Spleen (tissue), 7 donors: Measurements from ENCODE around the gene HRH2.

ENCODE experiments used
- POLR2A ChIP-seq, 3 donors: fragments of 450-650 bp; IDR thresholded peaks; one replicate each; pipeline ENCODE4 v1.5.1; 2017; ENCODE audit warnings: antibody characterized with exemption in 3 of 3, mild to moderate bottlenecking in 1 of 3
- TF ChIP-seq, protein P1 (sequence below), 11 experiments: fragments of 200-600 bp in 7 of 11; fragments of 450-650 bp in 4 of 11; sonication (generic) in 4 of 11; IDR thresholded peaks in 8 of 11; conservative IDR thresholded peaks in 3 of 11; 1 replicate in 7 of 11; 2 replicates in 4 of 11; pipeline versions ENCODE4 v1.4.0 to v1.8.0; 2016 to 2021; ENCODE audit warnings: antibody characterized with exemption in 11 of 11, inconsistent platforms in 4 of 11, mild to moderate bottlenecking in 1 of 11
- donor health status: DM: no; HTN: no; CAD: no; lungs with moderate emphysema.
- donor health status: DM: no; HTN: no; CAD: no.
- donor health status: DM: no; HTN: no; CAD: no.

GRCh38 chr5:175694371-175695160 is 36.7 kb downstream of the HRH2 start:
- TF ChIP-seq, protein P1, sequence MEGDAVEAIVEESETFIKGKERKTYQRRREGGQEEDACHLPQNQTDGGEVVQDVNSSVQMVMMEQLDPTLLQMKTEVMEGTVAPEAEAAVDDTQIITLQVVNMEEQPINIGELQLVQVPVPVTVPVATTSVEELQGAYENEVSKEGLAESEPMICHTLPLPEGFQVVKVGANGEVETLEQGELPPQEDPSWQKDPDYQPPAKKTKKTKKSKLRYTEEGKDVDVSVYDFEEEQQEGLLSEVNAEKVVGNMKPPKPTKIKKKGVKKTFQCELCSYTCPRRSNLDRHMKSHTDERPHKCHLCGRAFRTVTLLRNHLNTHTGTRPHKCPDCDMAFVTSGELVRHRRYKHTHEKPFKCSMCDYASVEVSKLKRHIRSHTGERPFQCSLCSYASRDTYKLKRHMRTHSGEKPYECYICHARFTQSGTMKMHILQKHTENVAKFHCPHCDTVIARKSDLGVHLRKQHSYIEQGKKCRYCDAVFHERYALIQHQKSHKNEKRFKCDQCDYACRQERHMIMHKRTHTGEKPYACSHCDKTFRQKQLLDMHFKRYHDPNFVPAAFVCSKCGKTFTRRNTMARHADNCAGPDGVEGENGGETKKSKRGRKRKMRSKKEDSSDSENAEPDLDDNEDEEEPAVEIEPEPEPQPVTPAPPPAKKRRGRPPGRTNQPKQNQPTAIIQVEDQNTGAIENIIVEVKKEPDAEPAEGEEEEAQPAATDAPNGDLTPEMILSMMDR (IDR thresholded peaks at IDR 0.05 in 8 of 11, conservative IDR thresholded peaks at IDR 0.05 in 3 of 11), result no peak
- TF ChIP-seq POLR2A (IDR thresholded peaks at IDR 0.05), result no peak
